GM23338 (cell line): Measurements from ENCODE around the gene ATG9B. TPM values are rescaled to one million over a fixed set of nuclear protein-coding genes. Genes with fewer than 3 reads are reported as not detected.

Source experiments
- ATAC-seq: fragments of 200-7000 bp; cut with Tn5 transposase; 3 replicates; pipeline ENCODE4 v1.9.1; 2020
- DNase-seq: peaks from one replicate; pipeline ENCODE4 v3.0.0-alpha.2; 2015; ENCODE audit warnings: low spot score
- H2AFZ ChIP-seq: fragments of 200-600 bp; sonication (generic); 2 replicates; pipeline ENCODE4 v1.8.0; 2016; ENCODE audit warnings: antibody characterized with exemption, mild to moderate bottlenecking, moderate library complexity
- H3F3A ChIP-seq: fragments of 200-600 bp; sonication (generic); replicated peaks from 2 replicates; pipeline ENCODE4 v1.8.0; 2017; ENCODE audit warnings: antibody characterized with exemption, mixed run types, low read depth
- H3K27ac ChIP-seq: fragments of 200-600 bp; sonication (generic); 2 replicates; pipeline ENCODE4 v1.6.1; 2016; ENCODE audit warnings: low read depth
- H3K27me3 ChIP-seq: fragments of 200-600 bp; sonication (generic); 2 replicates; pipeline ENCODE4 v1.8.0; 2016; ENCODE audit warnings: mild to moderate bottlenecking, mixed run types, moderate library complexity; ENCODE audit not compliant: insufficient read depth
- H3K36me3 ChIP-seq: fragments of 200-600 bp; sonication (generic); 2 replicates; pipeline ENCODE4 v1.8.0; 2016; ENCODE audit warnings: mild to moderate bottlenecking; ENCODE audit not compliant: insufficient read depth
- H3K4me1 ChIP-seq: fragments of 200-600 bp; sonication (generic); 2 replicates; pipeline ENCODE4 v1.8.0; 2016; ENCODE audit warnings: mild to moderate bottlenecking, moderate library complexity; ENCODE audit not compliant: insufficient read depth
- H3K4me2 ChIP-seq: fragments of 200-600 bp; sonication (generic); 2 replicates; pipeline ENCODE4 v1.7.1; 2017; ENCODE audit warnings: mixed run types
- H3K4me3 ChIP-seq: fragments of 200-600 bp; sonication (generic); 2 replicates; pipeline ENCODE4 v1.6.1; 2016; ENCODE audit warnings: mixed run types
- H3K79me2 ChIP-seq: fragments of 200-600 bp; sonication (generic); replicated peaks from 2 replicates; pipeline ENCODE4 v1.8.0; 2017; ENCODE audit warnings: mild to moderate bottlenecking; ENCODE audit not compliant: insufficient read depth
- H3K9me2 ChIP-seq: fragments of 200-600 bp; sonication (generic); 2 replicates; pipeline ENCODE4 v1.8.0; 2017; ENCODE audit not compliant: insufficient read depth
- H4K20me1 ChIP-seq: fragments of 200-600 bp; sonication (generic); replicated peaks from 2 replicates; pipeline ENCODE4 v1.8.0; 2017; ENCODE audit warnings: mild to moderate bottlenecking; ENCODE audit not compliant: insufficient read depth
- H3K27ac Mint-ChIP-seq: 2 replicates; pipeline ENCODE4 v1.8.0; 2020; ENCODE audit warnings: inconsistent platforms, mild to moderate bottlenecking, moderate library complexity, mixed read lengths
- H3K27me3 Mint-ChIP-seq: 3 replicates; pipeline ENCODE4 v1.8.0; 2022; ENCODE audit warnings: low read depth, mild to moderate bottlenecking, moderate library complexity, mixed read lengths, inconsistent platforms; ENCODE audit not compliant: insufficient read depth, poor library complexity
- H3K36me3 Mint-ChIP-seq: 3 replicates; pipeline ENCODE4 v1.8.0; 2021; ENCODE audit warnings: low read depth, mild to moderate bottlenecking, inconsistent platforms, moderate library complexity, mixed read lengths
- H3K4me1 Mint-ChIP-seq: 3 replicates; pipeline ENCODE4 v1.8.0; 2020; ENCODE audit warnings: mild to moderate bottlenecking, inconsistent platforms, mixed read lengths
- H3K4me3 Mint-ChIP-seq: 3 replicates; pipeline ENCODE4 v1.8.0; 2021; ENCODE audit warnings: moderate library complexity, mild to moderate bottlenecking, inconsistent platforms, mixed read lengths
- H3K9me3 Mint-ChIP-seq: 3 replicates; pipeline ENCODE4 v1.8.0; 2020; ENCODE audit warnings: moderate library complexity, mild to moderate bottlenecking, inconsistent platforms, mixed read lengths
- CTCF ChIP-seq, 2 experiments: fragments of 200-600 bp in 1 of 2; sonication (generic) in 1 of 2; conservative IDR thresholded peaks; 2 replicates each; pipeline versions ENCODE4 v1.5.1 to v1.6.1; 2016 to 2017; ENCODE audit warnings: antibody characterized with exemption in 2 of 2, low read depth in 2 of 2, mild to moderate bottlenecking in 2 of 2, moderate library complexity in 1 of 2
- EZH2phosphoT487 ChIP-seq: fragments of 200-600 bp; sonication (generic); IDR thresholded peaks from one replicate; pipeline ENCODE4 v1.8.1; 2018; ENCODE audit warnings: antibody characterized with exemption; ENCODE audit not compliant: unreplicated experiment
- NANOG ChIP-seq: IDR thresholded peaks from 2 replicates; pipeline ENCODE4 v1.6.1; 2016; ENCODE audit warnings: antibody characterized with exemption, borderline replicate concordance
- POLR2AphosphoS5 ChIP-seq: IDR thresholded peaks from 2 replicates; pipeline ENCODE4 v1.6.1; 2016; ENCODE audit warnings: antibody characterized with exemption, low read depth
- REST ChIP-seq: IDR thresholded peaks from one replicate; pipeline ENCODE4 v1.6.1; 2018; ENCODE audit warnings: antibody characterized with exemption; ENCODE audit not compliant: unreplicated experiment
- ZNF114 ChIP-seq: fragments of 250-450 bp; sonication (Bioruptor Pico); IDR thresholded peaks from 2 replicates; pipeline ENCODE4 v1.5.0; 2020; ENCODE audit warnings: mild to moderate bottlenecking, moderate library complexity
- ZNF462 ChIP-seq: fragments of 250-450 bp; sonication (Bioruptor Pico); IDR thresholded peaks from 2 replicates; pipeline ENCODE4 v1.5.0; 2020; ENCODE audit warnings: mild to moderate bottlenecking, moderate library complexity
- polyA plus RNA-seq: library from polyadenylated mRNA; unstranded; fragments of >200 nt; fragmentation: Nextera tagmentation; extraction: Ambion mirVana; gene quantifications from 2 replicates; pipeline ENCODE4 v1.2.1, GENCODE V29; 2016
- total RNA-seq: library from RNA; depleted of rRNA; stranded (reverse); fragments of >200 nt; shearing (Covaris generic); gene quantifications from 2 replicates; pipeline ENCODE4 v1.2.3, GENCODE V29; 2014

Gene ATG9B
- total and polyA plus RNA-seq, 2 experiments from 2014 or later = 1.2 to 3.4 TPM

DNA sequence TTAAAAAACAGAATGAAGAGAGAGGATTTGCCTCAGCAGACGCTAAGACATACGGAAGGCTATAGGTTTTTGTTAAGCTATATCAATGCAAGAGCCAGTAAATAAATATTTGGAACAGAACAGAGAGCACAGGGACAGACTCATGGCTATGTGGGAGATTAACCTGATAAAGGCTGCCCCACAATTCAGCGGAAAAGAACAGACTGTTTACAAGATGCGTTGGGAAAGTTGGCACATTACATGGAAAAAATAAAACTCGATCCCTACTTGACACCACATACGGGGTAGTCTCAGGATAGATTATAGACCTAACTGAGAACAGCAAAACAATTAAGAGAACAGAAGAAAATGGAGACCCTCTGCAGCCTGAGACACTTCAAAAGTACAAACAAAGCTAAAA, 56.9 kb downstream of the ATG9B start:
- peaks cover 17% of the 10 kb centered on the region; the same call in 1 of the 2 replicates for H3K4me1 ChIP-seq
- no peaks in the 10 kb centered on the region for H3F3A ChIP-seq
- H3K79me2 ChIP-seq = no peaks in the 10 kb centered on the region
- Mint-ChIP-seq H3K4me1 (peaks cover 39% of the 10 kb centered on the region), H3K4me3 (no peak overlapping the region), H3K27me3 (peaks cover 18% of the 10 kb centered on the region), H3K36me3 (no peaks in the 10 kb centered on the region), H3K9me3 (no peaks in the 10 kb centered on the region), H3K27ac (no peak overlapping the region)
- no peak overlapping the region for H3K4me2 ChIP-seq
- H3K9me2 ChIP-seq = no peaks in the 10 kb centered on the region
- H3K36me3 ChIP-seq = no peaks in the 10 kb centered on the region
- H2AFZ ChIP-seq = no peak overlapping the region
- TF ChIP-seq EZH2phosphoT487 (no peak), ZNF462 (CRISPR knock-in tag) (no peak), ZNF114 (no peak), NANOG (no peak), POLR2AphosphoS5 (no peak), CTCF (conservative IDR thresholded peaks at IDR 0.05; ENCODE audit: low read depth in 2 of 2) (no peak), REST (no peak)
- DNase-seq = no peak
- ATAC-seq = no peak
- H3K4me3 ChIP-seq = no peak overlapping the region
- no peaks in the 10 kb centered on the region for H4K20me1 ChIP-seq
- H3K27ac ChIP-seq = no peak overlapping the region
- H3K27me3 ChIP-seq = no peaks in the 10 kb centered on the region
